ENCODE measurements around the gene NID2.

DNA sequence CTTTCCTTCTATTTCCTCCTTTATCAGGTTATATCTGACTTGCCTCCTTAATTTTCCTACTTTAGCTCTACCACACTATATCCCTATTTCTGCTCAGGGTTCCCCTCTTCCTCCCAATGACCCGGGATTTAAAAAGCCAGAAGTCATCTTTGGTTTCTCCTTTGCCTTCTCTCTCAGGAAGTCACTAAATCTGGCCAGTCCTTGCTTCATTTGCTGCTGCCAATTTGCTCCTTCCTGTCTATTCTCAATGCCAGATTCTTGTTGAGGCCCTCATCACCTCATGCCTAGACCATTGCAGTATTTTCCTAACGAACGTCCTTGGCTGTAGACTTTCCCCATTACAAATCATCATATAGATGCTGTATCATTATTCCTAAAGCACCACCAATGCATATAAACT is 26.5 kb upstream of the NID2 start:
- TF ChIP-seq, protein P1, sequence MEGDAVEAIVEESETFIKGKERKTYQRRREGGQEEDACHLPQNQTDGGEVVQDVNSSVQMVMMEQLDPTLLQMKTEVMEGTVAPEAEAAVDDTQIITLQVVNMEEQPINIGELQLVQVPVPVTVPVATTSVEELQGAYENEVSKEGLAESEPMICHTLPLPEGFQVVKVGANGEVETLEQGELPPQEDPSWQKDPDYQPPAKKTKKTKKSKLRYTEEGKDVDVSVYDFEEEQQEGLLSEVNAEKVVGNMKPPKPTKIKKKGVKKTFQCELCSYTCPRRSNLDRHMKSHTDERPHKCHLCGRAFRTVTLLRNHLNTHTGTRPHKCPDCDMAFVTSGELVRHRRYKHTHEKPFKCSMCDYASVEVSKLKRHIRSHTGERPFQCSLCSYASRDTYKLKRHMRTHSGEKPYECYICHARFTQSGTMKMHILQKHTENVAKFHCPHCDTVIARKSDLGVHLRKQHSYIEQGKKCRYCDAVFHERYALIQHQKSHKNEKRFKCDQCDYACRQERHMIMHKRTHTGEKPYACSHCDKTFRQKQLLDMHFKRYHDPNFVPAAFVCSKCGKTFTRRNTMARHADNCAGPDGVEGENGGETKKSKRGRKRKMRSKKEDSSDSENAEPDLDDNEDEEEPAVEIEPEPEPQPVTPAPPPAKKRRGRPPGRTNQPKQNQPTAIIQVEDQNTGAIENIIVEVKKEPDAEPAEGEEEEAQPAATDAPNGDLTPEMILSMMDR (conservative IDR thresholded peaks at IDR 0.05; ENCODE audit: low read depth, low read length), result no peak
- TF ChIP-seq EZH2 (IDR thresholded peaks at IDR 0.05; ENCODE audit: borderline replicate concordance, low read depth, low read length, poor library complexity, severe bottlenecking), result no peak

Data from A673 (cell line).